Stimulated activated CD4-positive, alpha-beta T cell treated with anti-CD3 and anti-CD28 coated beads, Interleukin-1b, Interleukin-23, amount 100 ng/mL, for 24 hours (primary cell): Measurements from ENCODE around the gene MICOS13.
A peak's percentile ranks its signal among the peaks of the same experiment; 100 is the strongest.
"Not testable (repeated sequence)": the region's sequence is repeated elsewhere in the genome, so short reads cannot be mapped to it uniquely, and the experiment has no call there.

Experiments used
- DNase-seq, 4 experiments: peaks; one replicate each; pipeline ENCODE4 v3.0.0-alpha.2; 2020; ENCODE audit warnings: low read depth in 4 of 4, low spot score in 1 of 4

The MICOS13 gene, protein sequence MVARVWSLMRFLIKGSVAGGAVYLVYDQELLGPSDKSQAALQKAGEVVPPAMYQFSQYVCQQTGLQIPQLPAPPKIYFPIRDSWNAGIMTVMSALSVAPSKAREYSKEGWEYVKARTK

GRCh38 chr19:5680437-5681368 lies at the start of gene MICOS13, which contains the start of gene HSD11B1L:
TSS of gene MICOS13 (minus strand) at chr19:5680516. CDS start at chr19:5680486, 30 bp downstream.
TSS of gene HSD11B1L (plus strand) at chr19:5681027. CDS start at chr19:5684833, 3,806 bp downstream.
- DNase-seq, result peak; percentile 94 to 95 (median 94)

DNA sequence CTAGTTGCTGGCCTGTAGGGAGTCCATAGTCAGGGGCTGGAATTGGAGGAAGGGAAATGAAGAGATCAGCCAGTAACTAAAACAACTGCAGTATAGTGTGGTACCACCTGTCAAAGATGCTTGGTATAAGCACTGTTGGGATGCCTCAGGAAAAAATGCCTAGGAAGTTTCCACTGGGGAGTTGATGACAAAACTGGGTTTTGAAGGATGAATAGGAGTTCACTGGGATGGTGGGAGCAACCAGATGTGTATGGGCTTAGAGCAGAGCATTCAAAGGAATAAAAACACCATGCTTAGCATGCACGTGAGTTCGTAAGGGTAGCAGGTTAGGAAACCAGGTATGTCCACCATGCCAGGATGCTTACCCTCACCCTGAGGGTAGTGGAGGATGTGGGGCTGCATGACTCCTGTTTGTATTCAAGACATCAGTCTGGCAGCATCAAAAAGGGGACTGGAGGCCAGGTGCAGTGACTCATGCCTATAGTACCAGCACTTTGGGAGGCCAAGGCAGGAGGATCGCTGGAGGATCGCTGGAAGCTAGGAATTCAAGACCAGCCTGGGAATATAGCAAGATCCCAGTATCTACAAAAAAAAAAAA lies 47.2 kb upstream of the MICOS13 start:
- no peak for DNase-seq

GRCh38 chr19:5719961-5720790 lies 39.9 kb upstream of the MICOS13 start, which contains the start of the genes CATSPERD and LONP1:
TSS of gene CATSPERD (plus strand) at chr19:5720637. CDS start at chr19:5720738, 101 bp downstream.
TSS of gene LONP1 (minus strand) at chr19:5720146. CDS start at chr19:5720132, 14 bp downstream.
- DNase-seq, result peak; percentile 93 to 98 (median 95)

DNA sequence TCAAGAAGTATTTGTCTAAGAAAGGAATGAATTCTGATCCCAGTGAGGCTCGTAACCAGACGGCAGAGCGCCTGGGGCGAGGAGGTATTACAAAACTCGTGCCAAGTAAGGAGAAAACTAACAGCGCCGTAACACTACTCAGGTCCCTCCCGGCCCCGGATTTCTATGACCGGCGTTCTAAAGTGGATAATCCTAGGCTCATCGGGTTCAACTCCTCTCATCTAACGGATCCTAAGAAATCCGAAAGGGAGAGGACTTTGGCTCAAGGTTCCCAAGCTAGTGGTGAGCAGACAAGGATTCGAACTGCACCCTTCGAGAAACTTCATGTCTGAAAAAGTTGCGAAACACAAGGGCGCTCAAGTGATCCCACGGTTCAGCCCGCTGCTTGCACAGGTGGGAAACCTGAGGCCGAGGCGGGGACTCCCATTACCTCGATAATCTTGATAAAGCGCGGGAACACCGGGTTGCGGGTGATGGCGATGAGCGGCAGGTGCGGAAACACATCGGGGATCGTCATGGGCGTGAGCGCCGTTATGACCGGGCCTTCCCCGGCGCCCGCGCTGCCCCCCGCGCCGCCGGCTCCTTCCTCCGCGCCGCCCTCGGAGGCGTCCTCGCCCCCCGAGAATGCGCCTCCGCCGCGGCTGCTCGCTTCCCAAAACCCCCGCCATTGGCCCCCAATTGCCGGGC lies 39.1 kb upstream of the MICOS13 start:
- no peak for DNase-seq

GRCh38 chr19:5718579-5719273 lies 38.4 kb upstream of the MICOS13 start:
- DNase-seq, result peak in 2 of 4 experiments; percentile 37 to 64

DNA sequence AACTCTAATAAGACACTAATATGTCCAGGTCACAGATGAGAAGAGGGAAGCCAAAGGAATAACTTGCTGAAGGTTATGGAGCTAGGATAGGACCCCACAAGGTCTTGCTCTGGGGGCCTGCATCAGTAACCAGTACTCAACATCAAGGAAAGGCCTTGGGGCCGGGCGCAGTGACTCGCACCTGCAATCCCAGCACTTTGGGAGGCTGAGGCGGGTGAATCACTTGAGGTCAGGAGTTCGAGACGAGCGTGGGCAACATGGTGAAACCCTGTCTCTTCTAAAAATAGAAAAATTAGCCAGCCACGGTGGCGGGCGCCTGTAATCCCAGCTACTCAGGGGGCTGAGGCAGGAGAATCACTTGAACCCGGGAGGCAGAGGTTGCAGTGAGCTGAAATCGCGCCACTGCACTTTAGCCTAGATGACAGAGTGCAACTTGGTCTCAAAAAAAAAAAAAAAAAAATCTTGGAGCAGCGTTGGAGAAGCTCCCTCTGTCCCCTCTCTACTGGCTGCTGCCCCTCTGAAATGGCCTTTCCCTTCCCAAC lies 37.8 kb upstream of the MICOS13 start:
- peak in 1 of 4 experiments; percentile 51 for DNase-seq

DNA sequence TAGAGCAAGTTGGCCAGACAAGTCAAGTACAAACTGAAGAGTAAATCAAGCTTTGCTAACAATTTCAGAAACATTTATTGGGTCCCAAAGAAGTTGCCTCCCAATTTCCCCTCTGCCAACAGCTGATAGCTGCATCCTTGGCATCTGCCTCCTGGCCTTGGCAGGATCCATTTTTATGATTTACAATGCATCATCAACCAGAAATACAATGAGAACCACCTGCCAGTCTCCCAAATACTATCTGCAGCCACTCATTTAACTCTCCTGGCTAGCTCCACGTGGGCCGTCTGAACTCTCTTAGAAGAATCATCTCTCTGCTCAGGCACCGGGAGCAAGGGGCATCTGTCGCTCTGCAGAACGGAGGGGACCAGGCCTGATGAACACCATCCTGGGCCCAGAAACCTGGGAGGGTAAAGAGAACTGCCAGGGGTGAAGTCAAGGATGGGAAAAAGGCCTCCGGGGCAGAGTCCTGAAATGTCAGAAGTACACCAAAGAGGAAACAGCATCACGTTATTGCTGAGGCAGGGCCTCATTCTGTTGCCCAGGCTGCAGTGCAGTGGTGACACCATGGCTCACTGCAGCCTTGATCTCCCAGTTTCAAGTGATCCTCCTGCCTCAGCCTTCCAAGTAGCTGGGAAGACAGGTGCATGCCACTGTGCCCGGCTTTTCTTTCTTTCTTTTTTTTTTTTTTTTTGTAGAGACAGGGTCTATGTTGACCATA lies 37.1 kb upstream of the MICOS13 start:
- DNase-seq, result no peak

DNA sequence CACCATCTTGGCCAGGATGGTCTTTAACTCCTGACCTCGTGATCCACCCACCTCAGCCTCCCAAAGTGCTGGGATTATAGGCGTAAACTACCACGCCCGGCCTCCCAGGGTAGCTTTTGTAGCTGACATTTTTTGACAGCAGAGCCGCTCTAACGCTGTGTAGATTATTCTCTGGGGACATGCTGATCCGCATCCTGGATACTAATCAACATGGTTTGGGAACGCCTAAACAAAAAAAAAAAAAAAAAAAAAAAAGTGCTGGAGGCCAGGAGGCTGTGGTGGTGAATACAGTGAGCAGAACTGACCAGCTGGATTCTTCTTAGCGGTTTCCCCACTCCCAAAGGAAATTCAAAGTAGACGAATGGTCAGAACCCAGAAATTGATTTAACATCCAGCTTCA lies 34.5 kb upstream of the MICOS13 start:
- no peak for DNase-seq

DNA sequence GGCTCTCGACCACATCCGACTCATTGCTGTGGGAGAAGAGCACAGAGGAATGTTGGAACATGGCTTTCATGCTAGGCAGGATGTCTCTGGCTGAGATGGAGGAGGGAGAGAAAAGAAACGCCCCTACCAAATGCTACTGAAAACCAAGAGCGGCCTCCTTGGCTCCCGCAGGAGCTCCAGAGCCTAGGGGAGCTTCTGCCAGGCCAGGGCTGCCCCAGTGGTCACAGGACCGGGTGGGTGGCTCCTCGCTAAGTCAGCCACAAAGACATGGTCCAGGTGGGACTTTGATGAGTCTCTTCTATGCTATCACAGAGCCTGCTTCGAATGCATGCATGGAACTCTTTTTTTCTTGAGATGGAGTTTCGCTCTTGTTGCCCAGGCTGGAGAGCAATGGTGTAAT lies 32.9 kb upstream of the MICOS13 start:
- no peak for DNase-seq

- DNase-seq, result no peak
These were observed 31.4 kb upstream of the MICOS13 start for GRCh38 chr19:5711713-5712161.

GRCh38 chr19:5711025-5711424 lies 30.7 kb upstream of the MICOS13 start:
- DNase-seq, result no peak

GRCh38 chr19:5707576-5708575 lies 27.6 kb upstream of the MICOS13 start:
- DNase-seq, result no peak

DNA sequence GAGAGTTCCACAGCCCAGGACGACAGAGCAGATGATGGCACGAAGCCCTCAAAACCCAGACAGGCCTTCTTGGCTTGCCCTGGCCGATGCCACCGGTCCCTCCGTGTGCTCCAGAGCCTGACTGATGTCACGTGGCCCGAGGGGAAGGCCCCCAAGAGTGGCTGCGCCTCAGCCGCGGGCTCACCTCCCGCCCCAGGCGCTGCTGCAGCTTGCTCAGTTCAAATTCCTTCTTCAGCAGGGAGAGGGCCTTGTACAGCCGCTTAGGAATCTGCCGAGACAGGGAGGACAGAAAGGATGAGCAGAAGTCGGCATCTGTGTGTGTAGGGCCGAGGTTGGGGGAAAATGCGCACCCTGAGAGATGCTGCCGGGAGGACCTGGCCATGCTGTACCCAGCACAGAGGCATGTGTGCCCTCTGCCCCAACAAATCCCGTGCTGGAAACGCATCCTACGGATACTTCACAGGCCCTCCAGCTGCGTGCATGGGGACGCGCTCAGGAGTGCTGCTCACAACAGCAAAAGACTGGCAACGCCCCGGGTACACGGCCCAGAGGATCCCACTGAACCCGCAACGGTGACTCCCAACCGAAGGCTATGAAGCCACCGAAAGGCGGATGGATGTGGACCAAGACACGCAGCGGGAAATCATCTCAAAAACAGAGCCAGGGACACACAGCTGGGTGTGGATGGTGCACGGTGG lies 26.7 kb upstream of the MICOS13 start:
- DNase-seq, result no peak

DNA sequence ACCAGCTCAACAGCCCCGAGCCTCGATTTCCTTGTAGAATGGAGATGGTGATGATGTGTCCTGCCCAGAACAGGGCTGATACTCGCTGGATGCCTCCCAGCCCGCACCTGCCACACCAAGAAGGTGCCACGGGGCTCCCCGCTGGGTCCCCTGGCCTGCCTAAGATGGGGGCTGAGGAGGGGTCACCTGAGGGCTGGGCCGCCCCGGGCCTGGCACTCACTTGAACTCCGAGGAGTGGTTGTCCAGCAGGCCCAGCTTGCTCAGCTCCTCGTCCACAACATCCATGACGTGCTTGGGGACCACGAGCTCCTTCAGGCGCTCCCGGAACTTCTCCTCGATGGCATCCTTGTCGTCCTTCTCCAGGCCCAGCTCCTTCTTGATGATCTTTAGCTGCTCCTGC lies 25.2 kb upstream of the MICOS13 start:
- DNase-seq, result no peak

DNA sequence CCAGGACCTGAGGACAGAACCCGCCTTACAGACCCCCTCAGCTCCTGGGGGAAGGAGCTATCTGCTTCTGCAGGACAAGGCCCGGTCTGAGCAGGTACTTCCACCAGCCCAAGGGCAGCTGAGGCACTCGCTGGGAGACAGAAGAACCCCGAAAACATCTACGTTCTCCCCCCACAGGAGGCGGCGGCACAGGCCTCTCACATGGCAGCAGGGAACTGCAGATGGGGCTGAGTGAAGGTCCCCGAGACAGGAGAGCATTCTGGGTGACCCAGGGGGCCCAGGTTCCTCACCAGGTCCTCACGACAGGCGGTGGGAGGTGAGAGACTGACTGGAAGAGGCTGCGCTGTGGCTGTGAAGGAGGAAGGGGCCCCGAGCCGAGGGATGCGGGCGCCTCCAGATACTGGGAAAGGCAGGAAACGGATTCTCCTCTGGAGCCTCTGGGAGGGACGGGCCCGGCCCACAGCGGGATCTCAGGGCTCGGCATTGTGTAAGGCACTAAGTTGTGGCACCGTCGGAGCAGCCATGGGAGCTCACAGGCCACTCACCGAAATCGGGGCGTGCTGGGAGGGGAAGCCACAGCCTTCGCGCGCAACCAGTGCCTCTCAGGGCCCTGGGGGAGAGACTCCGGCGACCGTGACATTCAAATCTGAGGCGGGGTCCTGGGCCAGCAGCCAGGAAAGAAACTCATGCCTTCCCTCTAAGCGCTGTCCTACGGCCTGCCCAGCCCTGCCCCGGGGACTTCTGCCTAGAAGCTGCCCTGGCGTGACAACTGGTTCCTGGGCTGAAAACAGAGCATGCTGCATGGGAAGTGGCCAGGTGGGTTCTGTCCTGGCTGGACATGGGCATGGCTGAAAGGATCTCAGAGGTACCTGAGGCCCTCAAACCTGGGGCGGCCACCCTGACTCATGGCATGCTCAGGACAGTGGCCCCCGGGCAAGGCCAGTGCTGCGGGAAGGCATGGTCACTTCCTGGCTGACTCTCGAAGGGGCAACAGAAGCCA lies 23.8 kb upstream of the MICOS13 start:
- no peak for DNase-seq

GRCh38 chr19:5702053-5702410 lies 21.7 kb upstream of the MICOS13 start:
- not testable (repeated sequence) for DNase-seq
